ENCODE results near the gene OLFM4.

- TF ChIP-seq REST (IDR thresholded peaks at IDR 0.05; ENCODE audit: insufficient read depth in 1 of 2, low read depth in 2 of 2, low read length in 2 of 2) (no peak), POLR2AphosphoS5 (IDR thresholded peaks at IDR 0.05; ENCODE audit: low read depth, low read length) (no peak), SIN3A (IDR thresholded peaks at IDR 0.05; ENCODE audit: borderline replicate concordance, insufficient read depth, low read length) (no peak)
Observed at GRCh38 chr13:53058065-53058679, 29.6 kb downstream of the OLFM4 start.

Measured in PFSK-1 (cell line).